Brain microvascular endothelial cell (primary cell): ENCODE data around the gene SLC49A4.

Experiments used
- DNase-seq: peaks from one replicate; pipeline ENCODE4 v3.0.0-alpha.2; 2020
- H3K27ac ChIP-seq: fragments of 250-450 bp; sonication (Bioruptor Pico); 2 replicates; pipeline ENCODE4 v1.5.1; 2020; ENCODE audit warnings: mild to moderate bottlenecking, moderate library complexity
- H3K27me3 ChIP-seq: fragments of 250-450 bp; sonication (Bioruptor Pico); replicated peaks from 2 replicates; pipeline ENCODE4 v1.5.1; 2020; ENCODE audit warnings: mild to moderate bottlenecking
- H3K36me3 ChIP-seq: fragments of 250-450 bp; sonication (Bioruptor Pico); replicated peaks from 2 replicates; pipeline ENCODE4 v1.5.1; 2020; ENCODE audit warnings: mild to moderate bottlenecking
- H3K4me3 ChIP-seq: 2 replicates; pipeline ENCODE4 v1.5.1; 2011; ENCODE audit warnings: low read depth, mild to moderate bottlenecking, control low read depth, low read length, moderate library complexity
- CTCF ChIP-seq: IDR thresholded peaks from 2 replicates; pipeline ENCODE4 v1.5.1; 2011; ENCODE audit warnings: low read depth, mild to moderate bottlenecking, moderate library complexity, low read length, control low read depth, inconsistent platforms; ENCODE audit errors: missing control alignments
- in situ Hi-C: cut with HindIII; loops from 2 replicates; pipeline ENCODE4 v1.10.0; 2017; ENCODE audit warnings: low sequenced_read_pairs, low pct_ligation_motif_present

The SLC49A4 gene

GRCh38 chr3:122924056-122924455 is 129.2 kb downstream of the SLC49A4 start:
- H3K4me3 ChIP-seq, result no peak overlapping the region
- no peaks in the 10 kb centered on the region for H3K36me3 ChIP-seq
- DNase-seq, result no peak
- TF ChIP-seq CTCF, result no peak
- in situ Hi-C loops, result no loop called here
- peaks cover 7% of the 10 kb centered on the region for H3K27me3 ChIP-seq
- H3K27ac ChIP-seq, result no peak overlapping the region

GRCh38 chr3:122925756-122926155 is 130.9 kb downstream of the SLC49A4 start:
- in situ Hi-C loops, result no loop called here
- no peak overlapping the region for H3K27ac ChIP-seq
- no peak for TF ChIP-seq CTCF
- peaks cover 7% of the 10 kb centered on the region for H3K27me3 ChIP-seq
- H3K36me3 ChIP-seq, result no peaks in the 10 kb centered on the region
- no peak for DNase-seq
- H3K4me3 ChIP-seq, result no peak overlapping the region

- DNase-seq, result no peak
- Histone ChIP-seq H3K36me3 (no peaks in the 10 kb centered on the region), H3K4me3 (no peak overlapping the region), H3K27ac (no peak overlapping the region), H3K27me3 (peaks cover 7% of the 10 kb centered on the region)
- in situ Hi-C loops, result no loop called here
- no peak for TF ChIP-seq CTCF
These were observed 131.5 kb downstream of the SLC49A4 start for GRCh38 chr3:122926322-122926721.

GRCh38 chr3:122926811-122927210 is 131.9 kb downstream of the SLC49A4 start:
- no peak for DNase-seq
- Histone ChIP-seq H3K27ac (no peak overlapping the region), H3K27me3 (peaks cover 7% of the 10 kb centered on the region), H3K36me3 (no peaks in the 10 kb centered on the region), H3K4me3 (no peak overlapping the region)
- no peak for TF ChIP-seq CTCF
- in situ Hi-C loops, result no loop called here

GRCh38 chr3:122927726-122928125 is 132.9 kb downstream of the SLC49A4 start:
- Histone ChIP-seq H3K27me3 (peaks cover 3% of the 10 kb centered on the region), H3K4me3 (no peak overlapping the region), H3K27ac (no peak overlapping the region), H3K36me3 (no peaks in the 10 kb centered on the region)
- in situ Hi-C loops, result no loop called here
- no peak for DNase-seq
- TF ChIP-seq CTCF, result no peak

- no peak for TF ChIP-seq CTCF
- in situ Hi-C loops, result no loop called here
- Histone ChIP-seq H3K27ac (no peak overlapping the region), H3K36me3 (no peaks in the 10 kb centered on the region), H3K27me3 (peaks cover 2% of the 10 kb centered on the region), H3K4me3 (no peak overlapping the region)
- no peak for DNase-seq
These were observed 133.7 kb downstream of the SLC49A4 start for GRCh38 chr3:122928396-122929187.
